HG02610 (cell line): ENCODE results near the gene PER2.
"Not testable (repeated sequence)": the region's sequence is repeated elsewhere in the genome, so short reads cannot be mapped to it uniquely, and the experiment has no call there.

Experiments used
- ATAC-seq: cut with Tn5 transposase; IDR thresholded peaks from one replicate; pipeline ENCODE4 v1.9.1; 2021; ENCODE audit warnings: mild to moderate bottlenecking, moderate library complexity; ENCODE audit not compliant: unreplicated experiment

The PER2 gene

GRCh38 chr2:238288650-238289573, 502 bp upstream of the PER2 start:
- peak; percentile 88 for ATAC-seq

GRCh38 chr2:238286987-238287736, 1.2 kb downstream of the PER2 start:
- no peak for ATAC-seq

GRCh38 chr2:238286551-238286950, 1.9 kb downstream of the PER2 start:
- ATAC-seq, result no peak

GRCh38 chr2:238286095-238286494, 2.3 kb downstream of the PER2 start:
- ATAC-seq, result no peak

GRCh38 chr2:238285653-238286082, 2.7 kb downstream of the PER2 start:
- no peak for ATAC-seq

GRCh38 chr2:238284802-238285515, 3.5 kb downstream of the PER2 start:
- no peak for ATAC-seq

- ATAC-seq, result no peak
These were observed 5.3 kb downstream of the PER2 start for GRCh38 chr2:238282861-238283738.

- no peak for ATAC-seq
These were observed 6.5 kb downstream of the PER2 start for GRCh38 chr2:238281826-238282480.

- no peak for ATAC-seq
These were observed 8.2 kb downstream of the PER2 start for GRCh38 chr2:238280083-238280825.

GRCh38 chr2:238279324-238279682, 9.1 kb downstream of the PER2 start:
- no peak for ATAC-seq

GRCh38 chr2:238278626-238279323, 9.6 kb downstream of the PER2 start:
- no peak for ATAC-seq

GRCh38 chr2:238277695-238278094, 10.7 kb downstream of the PER2 start:
- ATAC-seq, result no peak

GRCh38 chr2:238274152-238274865, 14.1 kb downstream of the PER2 start:
- no peak for ATAC-seq

GRCh38 chr2:238273433-238273832, 15.0 kb downstream of the PER2 start:
- not testable (repeated sequence) for ATAC-seq

GRCh38 chr2:238272156-238272555, 16.3 kb downstream of the PER2 start:
- ATAC-seq, result no peak

- ATAC-seq, result not testable (repeated sequence)
These were observed 16.7 kb downstream of the PER2 start for GRCh38 chr2:238271686-238272085.

- no peak for ATAC-seq
These were observed 17.3 kb downstream of the PER2 start for GRCh38 chr2:238271061-238271554.

GRCh38 chr2:238270606-238271005, 17.8 kb downstream of the PER2 start:
- ATAC-seq, result no peak
